ENCODE measurements around the gene ASGR2. TPM values are rescaled to one million over a fixed set of nuclear protein-coding genes. Genes with fewer than 3 reads are reported as not detected.

The ASGR2 gene
- total RNA-seq, 1 experiment from 2014 or later = not detected

GRCh38 chr17:7056386-7056785, 58.2 kb downstream of the ASGR2 start:
- no peaks in the 10 kb centered on the region for H3K4me1 ChIP-seq (ENCODE audit: low read length)

More at GRCh38 chr17:7056386-7056785, 58.2 kb downstream of the ASGR2 start:
- no peaks in the 10 kb centered on the region for H4K20me1 ChIP-seq (ENCODE audit: insufficient read depth, low read depth, low read length)
- H3K4me2 ChIP-seq (ENCODE audit: low read depth, low read length, poor library complexity, severe bottlenecking) = no peak overlapping the region
- H3K9me3 ChIP-seq (ENCODE audit: low read length) = no peaks in the 10 kb centered on the region
- no peak overlapping the region for H3K27ac ChIP-seq (ENCODE audit: low read length)
- H3K27me3 ChIP-seq (ENCODE audit: low read length) = no peaks in the 10 kb centered on the region
- H3K9ac ChIP-seq (ENCODE audit: low read length) = no peak overlapping the region
- H2AFZ ChIP-seq (ENCODE audit: low read length) = no peak overlapping the region
- H3K4me3 ChIP-seq (ENCODE audit: low read length) = no peak overlapping the region
- no peaks in the 10 kb centered on the region for H3K79me2 ChIP-seq (ENCODE audit: low read length)
- no peaks in the 10 kb centered on the region for H3K36me3 ChIP-seq (ENCODE audit: insufficient read depth, low read length)
- DNase-seq = no peak
- no peaks in the 10 kb centered on the region for H3K9me2 ChIP-seq (replicated peaks; ENCODE audit: insufficient read depth, low read length)

Small RNA genes lying within 50 kb of the gene (small RNA-seq; reads per million reads assigned to genes)
- not detected for gene AC120057.1

Other genes with a start within 250 kb of the ASGR2 start
- gene ALOX12, start 118.8 kb downstream of the ASGR2 start, total RNA-seq (2014; rRNA removed; shearing (Covaris generic); ENCODE audit: low replicate concordance) = not detected in 2 replicates
- 107 and 310 TPM in 2 replicates for gene RNASEK, start 102.2 kb downstream of the ASGR2 start, total RNA-seq (2014; rRNA removed; shearing (Covaris generic); ENCODE audit: low replicate concordance)
- not detected in 2 replicates for gene BCL6B, start 91.8 kb downstream of the ASGR2 start, total RNA-seq (2014; rRNA removed; shearing (Covaris generic); ENCODE audit: low replicate concordance)
- 1.3 and 6.0 TPM in 2 replicates for gene SLC16A13, start 78.8 kb downstream of the ASGR2 start, total RNA-seq (2014; rRNA removed; shearing (Covaris generic); ENCODE audit: low replicate concordance)
- not detected in 2 replicates for gene SLC16A11, start 70.7 kb downstream of the ASGR2 start, total RNA-seq (2014; rRNA removed; shearing (Covaris generic); ENCODE audit: low replicate concordance)
- not detected in 2 replicates for gene CLEC10A, start 34.6 kb downstream of the ASGR2 start, total RNA-seq (2014; rRNA removed; shearing (Covaris generic); ENCODE audit: low replicate concordance)
- gene ASGR1, start 64.5 kb upstream of the ASGR2 start, total RNA-seq (2014; rRNA removed; shearing (Covaris generic); ENCODE audit: low replicate concordance) = 1.2 TPM in 1 of 2 replicates, not detected in the other
- 8.5 and 24.1 TPM in 2 replicates for gene DLG4, start 105.0 kb upstream of the ASGR2 start, total RNA-seq (2014; rRNA removed; shearing (Covaris generic); ENCODE audit: low replicate concordance)
- 245 and 371 TPM in 2 replicates for gene ACADVL, start 105.1 kb upstream of the ASGR2 start, total RNA-seq (2014; rRNA removed; shearing (Covaris generic); ENCODE audit: low replicate concordance)
- gene DVL2, start 119.7 kb upstream of the ASGR2 start, total RNA-seq (2014; rRNA removed; shearing (Covaris generic); ENCODE audit: low replicate concordance) = 75.2 and 117 TPM in 2 replicates
- 36.7 and 69.3 TPM in 2 replicates for gene PHF23, start 124.6 kb upstream of the ASGR2 start, total RNA-seq (2014; rRNA removed; shearing (Covaris generic); ENCODE audit: low replicate concordance)
- gene GABARAP, start 127.6 kb upstream of the ASGR2 start, total RNA-seq (2014; rRNA removed; shearing (Covaris generic); ENCODE audit: low replicate concordance) = 218 and 301 TPM in 2 replicates
- 52.6 and 87.8 TPM in 2 replicates for gene CTDNEP1, start 136.9 kb upstream of the ASGR2 start, total RNA-seq (2014; rRNA removed; shearing (Covaris generic); ENCODE audit: low replicate concordance)
- gene ELP5, start 137.4 kb upstream of the ASGR2 start, total RNA-seq (2014; rRNA removed; shearing (Covaris generic); ENCODE audit: low replicate concordance) = 38.8 and 53.4 TPM in 2 replicates
- not detected in 2 replicates for gene CLDN7, start 147.7 kb upstream of the ASGR2 start, total RNA-seq (2014; rRNA removed; shearing (Covaris generic); ENCODE audit: low replicate concordance)
- 0.14 TPM in 1 of 2 replicates, not detected in the other for gene SLC2A4, start 166.9 kb upstream of the ASGR2 start, total RNA-seq (2014; rRNA removed; shearing (Covaris generic); ENCODE audit: low replicate concordance)
- not detected in 2 replicates for gene YBX2, start 179.8 kb upstream of the ASGR2 start, total RNA-seq (2014; rRNA removed; shearing (Covaris generic); ENCODE audit: low replicate concordance)
- 231 and 326 TPM in 2 replicates for gene EIF5A, start 192.8 kb upstream of the ASGR2 start, total RNA-seq (2014; rRNA removed; shearing (Covaris generic); ENCODE audit: low replicate concordance)
- 36.9 and 63.1 TPM in 2 replicates for gene GPS2, start 200.5 kb upstream of the ASGR2 start, total RNA-seq (2014; rRNA removed; shearing (Covaris generic); ENCODE audit: low replicate concordance)
- gene NEURL4, start 214.5 kb upstream of the ASGR2 start, total RNA-seq (2014; rRNA removed; shearing (Covaris generic); ENCODE audit: low replicate concordance) = 11.1 and 21.2 TPM in 2 replicates
- 51.0 and 85.0 TPM in 2 replicates for gene ACAP1, start 221.7 kb upstream of the ASGR2 start, total RNA-seq (2014; rRNA removed; shearing (Covaris generic); ENCODE audit: low replicate concordance)
- gene KCTD11, start 237.3 kb upstream of the ASGR2 start, total RNA-seq (2014; rRNA removed; shearing (Covaris generic); ENCODE audit: low replicate concordance) = 5.1 and 6.8 TPM in 2 replicates
- not detected in 2 replicates for gene TMEM95, start 240.3 kb upstream of the ASGR2 start, total RNA-seq (2014; rRNA removed; shearing (Covaris generic); ENCODE audit: low replicate concordance)